ENCODE measurements around the gene CHRDL2. TPM values are rescaled to one million over a fixed set of nuclear protein-coding genes. Genes with fewer than 3 reads are reported as not detected.

CHRDL2 gene
- total and polyA plus RNA-seq, 2 of the 4 experiments (the other 2 are of a cell fraction), result 0.80 TPM; not detected in 1

- TF ChIP-seq FOS (IDR thresholded peaks at IDR 0.05; ENCODE audit: low read depth, low read length) (peak; percentile 82), POLR2A (IDR thresholded peaks at IDR 0.05; ENCODE audit: low read depth, low read length) (peak; percentile 46), MXI1 (IDR thresholded peaks at IDR 0.05; ENCODE audit: borderline replicate concordance, low read depth, low read length) (peak; percentile 60; the same call in 1 of the 2 replicates)
These were observed 58.1 kb downstream of the CHRDL2 start (continued) for GRCh38 chr11:74672956-74673692.

GRCh38 chr11:74672332-74672955 is 58.8 kb downstream of the CHRDL2 start:
- Histone ChIP-seq H3K9me1 (ENCODE audit: insufficient read depth, low read length) (peaks cover 15% of the 10 kb centered on the region), H3K9me3 (ENCODE audit: control insufficient read depth, insufficient read depth, low read length) (peaks cover 2% of the 10 kb centered on the region; the same call in 1 of the 2 replicates), H2BK5ac (ENCODE audit: low read depth, low read length, poor library complexity, severe bottlenecking) (peak overlapping the region; percentile 98), H4K8ac (ENCODE audit: low read depth in 2 of 2, low read length in 2 of 2) (peak overlapping the region; percentile 82 to 89), H3K27ac (ENCODE audit: insufficient read depth, low read length) (peak overlapping the region; percentile 89), H2AK5ac (ENCODE audit: low read depth, low read length) (peak overlapping the region; percentile 94), H3K23ac (ENCODE audit: low read depth, low read length) (peak overlapping the region; percentile 64; the same call in 1 of the 2 replicates), H3K27me3 (ENCODE audit: control insufficient read depth, insufficient read depth, low read length) (no peaks in the 10 kb centered on the region), H2AK9ac (replicated peaks; ENCODE audit: low read depth, low read length, poor library complexity) (peak overlapping the region; percentile 79), H3K56ac (ENCODE audit: extremely low read depth, insufficient read depth, low read length) (peak overlapping the region; percentile 42; the same call in 1 of the 2 replicates), H4K20me1 (ENCODE audit: insufficient read depth, low read length) (no peaks in the 10 kb centered on the region), H2BK15ac (ENCODE audit: low read depth, low read length) (peak overlapping the region; percentile 95), H2AFZ (replicated peaks; ENCODE audit: low read length, poor library complexity) (peak overlapping the region; percentile 69), H3K14ac (replicated peaks; ENCODE audit: low read depth, low read length) (peak overlapping the region; percentile 70), H3K4me1 (ENCODE audit: control insufficient read depth, insufficient read depth, low read length) (peaks cover 24% of the 10 kb centered on the region), H4K5ac (ENCODE audit: low read depth, low read length) (peak overlapping the region; percentile 99), H3K9ac (ENCODE audit: low read depth, low read length) (peak overlapping the region; percentile 19), H3K4ac (ENCODE audit: low read depth, low read length) (peak overlapping the region; percentile 92), H3K79me1 (ENCODE audit: low read depth in 1 of 2, low read length in 2 of 2) (no peaks in the 10 kb centered on the region; a peak in 1 of 4 replicates), H4K91ac (ENCODE audit: insufficient read depth, low read depth, low read length) (peak overlapping the region; percentile 97), H3K18ac (ENCODE audit: low read depth, low read length) (peak overlapping the region; percentile 74), H2BK120ac (ENCODE audit: low read depth, low read length) (peak overlapping the region; percentile 94), H3K36me3 (ENCODE audit: control insufficient read depth, insufficient read depth, low read length) (no peaks in the 10 kb centered on the region), H3K4me2 (ENCODE audit: low read depth, low read length) (no peak overlapping the region), H3K4me3 (ENCODE audit: insufficient read depth, low read depth, low read length) (no peak overlapping the region), H2BK20ac (ENCODE audit: low read depth, low read length) (peak overlapping the region; percentile 95)
- dilution Hi-C loops (cut with HindIII; ENCODE audit: low sequenced_read_pairs, unreplicated experiment) (no loop called here), in situ Hi-C loops (cut with MboI; ENCODE audit: low sequenced_read_pairs) (no loop called here), intact Hi-C loops (cut with micrococcal nuclease) (no loop called here)
- WGBS, 2 experiments (ENCODE audit: extremely low coverage in 2 of 2, insufficient read length in 1 of 2), result 0% methylated on average over 1 of the region's 4 CpGs; no CpG with 5 or more reads in 1 of the 2 experiments
- CTCF ChIA-PET, result interaction anchor here (0.7 to 3.0 kb wide), 3 partner anchors 20 to 67 kb away, joined by 3 to 11 read pairs (median 3); no protein-coding TSS in a partner anchor
- peak; percentile 40; the same call in 1 of the 2 replicates for TF ChIP-seq SMC3 (IDR thresholded peaks at IDR 0.05; ENCODE audit: low read depth, low read length)
- no peak for TF ChIP-seq MXI1 (IDR thresholded peaks at IDR 0.05; ENCODE audit: borderline replicate concordance, low read depth, low read length)
- DNase-seq (no peak), ATAC-seq (ENCODE audit: low read depth) (peak; percentile 15)
- POLR2A ChIA-PET (ENCODE audit: unreplicated experiment), result no interaction called here
- BruUV-seq (replicated peaks), result no TSS peak
